Measurements from ENCODE around the gene VPS13D. TPM values are rescaled to one million over a fixed set of nuclear protein-coding genes. Genes with fewer than 3 reads are reported as not detected.
"Not testable (repeated sequence)": the region's sequence is repeated elsewhere in the genome, so short reads cannot be mapped to it uniquely, and the experiment has no call there.

VPS13D gene
- total RNA-seq, 1 donor from 2014 or later = 28.3 TPM

DNA sequence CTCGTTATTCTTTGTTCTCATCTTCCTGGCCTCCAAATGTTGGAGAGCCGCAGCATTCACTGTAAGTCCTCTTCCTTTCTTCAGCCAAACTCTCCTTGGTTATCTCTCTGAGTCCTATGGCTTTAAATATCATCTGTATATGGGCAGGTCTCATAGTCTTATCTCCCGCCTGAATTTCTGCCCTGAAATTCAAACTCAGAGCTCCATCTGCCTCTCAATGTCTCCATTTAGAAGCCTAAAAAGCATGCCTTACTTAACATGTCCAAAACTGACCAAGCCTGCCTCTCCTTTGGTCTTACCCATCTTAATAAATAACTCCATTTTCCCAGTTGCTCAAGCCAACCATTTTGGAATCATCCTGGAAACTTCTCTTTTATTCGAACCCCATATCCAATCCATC is 307.5 kb downstream of the VPS13D start:
- DNase-seq (ENCODE audit: low spot score in 2 of 2) = no peak
- Histone ChIP-seq H3K4me1 (peaks cover 10 to 19% of the 10 kb centered on the region in 2 donors), H3K9me3 (peaks cover 0 to 13% of the 10 kb centered on the region in 2 donors), H3K27me3 (no peaks in the 10 kb centered on the region), H3K27ac (no peak overlapping the region), H3K4me3 (no peak overlapping the region), H3K36me3 (no peaks in the 10 kb centered on the region)
- TF ChIP-seq, protein P1, sequence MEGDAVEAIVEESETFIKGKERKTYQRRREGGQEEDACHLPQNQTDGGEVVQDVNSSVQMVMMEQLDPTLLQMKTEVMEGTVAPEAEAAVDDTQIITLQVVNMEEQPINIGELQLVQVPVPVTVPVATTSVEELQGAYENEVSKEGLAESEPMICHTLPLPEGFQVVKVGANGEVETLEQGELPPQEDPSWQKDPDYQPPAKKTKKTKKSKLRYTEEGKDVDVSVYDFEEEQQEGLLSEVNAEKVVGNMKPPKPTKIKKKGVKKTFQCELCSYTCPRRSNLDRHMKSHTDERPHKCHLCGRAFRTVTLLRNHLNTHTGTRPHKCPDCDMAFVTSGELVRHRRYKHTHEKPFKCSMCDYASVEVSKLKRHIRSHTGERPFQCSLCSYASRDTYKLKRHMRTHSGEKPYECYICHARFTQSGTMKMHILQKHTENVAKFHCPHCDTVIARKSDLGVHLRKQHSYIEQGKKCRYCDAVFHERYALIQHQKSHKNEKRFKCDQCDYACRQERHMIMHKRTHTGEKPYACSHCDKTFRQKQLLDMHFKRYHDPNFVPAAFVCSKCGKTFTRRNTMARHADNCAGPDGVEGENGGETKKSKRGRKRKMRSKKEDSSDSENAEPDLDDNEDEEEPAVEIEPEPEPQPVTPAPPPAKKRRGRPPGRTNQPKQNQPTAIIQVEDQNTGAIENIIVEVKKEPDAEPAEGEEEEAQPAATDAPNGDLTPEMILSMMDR (IDR thresholded peaks at IDR 0.05) = no peak
- intact Hi-C loops (cut with DNase I) = no loop called here

DNA sequence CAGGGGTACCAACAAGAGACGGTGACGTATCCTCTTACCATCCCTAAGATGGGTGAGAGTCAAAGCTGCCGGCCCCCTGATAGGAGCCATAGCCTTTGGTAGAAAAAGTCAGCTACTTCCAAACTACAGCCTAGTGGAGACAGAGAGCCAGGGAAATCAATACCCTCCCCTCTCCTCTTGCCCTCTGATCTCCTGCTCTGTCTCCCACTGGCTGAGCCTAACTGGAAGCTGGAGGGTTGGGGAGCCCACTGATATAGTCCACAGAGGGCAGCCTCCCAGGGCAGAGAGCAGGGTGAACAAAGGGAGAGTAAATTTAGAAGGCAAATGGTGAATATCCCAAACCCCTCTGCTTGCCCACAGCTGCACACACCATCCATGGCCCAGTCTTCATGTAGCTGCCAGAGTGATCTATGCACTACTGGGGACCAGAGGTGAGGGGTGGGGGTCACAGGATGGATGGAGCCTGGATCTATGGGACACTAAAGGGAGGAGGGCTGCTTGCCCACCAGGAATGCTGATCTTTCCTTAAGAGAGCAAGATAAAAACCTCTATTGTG is 308.2 kb downstream of the VPS13D start:
- peaks cover 10 to 19% of the 10 kb centered on the region in 2 donors for H3K4me1 ChIP-seq
- H3K9me3 ChIP-seq = peaks cover 0 to 13% of the 10 kb centered on the region in 2 donors
- no peaks in the 10 kb centered on the region for H3K27me3 ChIP-seq
- H3K27ac ChIP-seq = no peak overlapping the region
- TF ChIP-seq, protein P1 (IDR thresholded peaks at IDR 0.05) = no peak
- no peak overlapping the region for H3K4me3 ChIP-seq
- intact Hi-C loops (cut with DNase I) = no loop called here
- H3K36me3 ChIP-seq = no peaks in the 10 kb centered on the region
- no peak for DNase-seq (ENCODE audit: low spot score in 2 of 2)

DNA sequence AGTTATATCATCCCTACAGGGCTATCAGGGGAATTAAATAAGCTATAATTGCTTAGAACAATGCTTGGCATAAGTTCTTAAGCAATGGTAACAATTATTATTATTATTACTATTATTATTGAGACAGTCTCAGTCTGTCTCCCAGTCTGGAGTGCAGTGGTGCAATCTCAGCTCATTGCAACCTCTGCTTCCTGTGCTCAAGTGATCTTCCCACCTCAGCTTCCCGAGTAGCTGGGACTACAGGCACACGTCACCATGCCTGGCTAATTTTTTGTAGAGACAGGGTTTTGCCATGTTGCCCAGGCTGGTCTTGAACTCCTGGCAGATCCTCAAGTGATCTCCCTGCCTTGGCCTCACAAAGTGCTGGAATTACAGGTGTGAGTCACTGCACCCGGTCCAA is 308.7 kb downstream of the VPS13D start:
- Histone ChIP-seq H3K4me1 (peaks cover 10 to 19% of the 10 kb centered on the region in 2 donors), H3K27ac (peak overlapping the region in 1 of 2 donors; percentile 74), H3K9me3 (peaks cover 0 to 13% of the 10 kb centered on the region in 2 donors)
- H3K4me3 ChIP-seq; H3K36me3 ChIP-seq; DNase-seq (ENCODE audit: low spot score in 2 of 2); H3K27me3 ChIP-seq; intact Hi-C loops (cut with DNase I): not testable (repeated sequence)

DNA sequence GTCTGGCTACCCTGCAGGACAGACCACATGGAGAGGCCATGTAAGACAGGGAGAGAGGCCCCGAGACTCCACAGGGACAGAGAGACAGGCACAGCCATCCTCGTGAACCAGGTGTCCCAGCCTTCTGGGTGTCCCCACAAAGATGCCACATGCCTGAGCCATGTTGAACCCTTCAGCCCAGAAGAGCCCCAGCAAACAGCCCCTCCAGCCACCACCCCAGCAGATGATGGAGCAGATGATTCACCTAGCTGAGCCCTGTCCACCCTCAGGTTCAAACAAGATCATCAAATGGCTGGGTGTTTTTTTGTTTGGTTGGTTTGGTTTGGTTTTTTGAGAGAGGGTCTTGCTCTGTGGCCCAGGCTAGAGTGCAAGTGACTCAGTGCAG is 309.5 kb downstream of the VPS13D start:
- Histone ChIP-seq H3K27ac (peak overlapping the region; percentile 74 to 84), H3K4me1 (peaks cover 10 to 19% of the 10 kb centered on the region in 2 donors), H3K9me3 (peaks cover 0 to 13% of the 10 kb centered on the region in 2 donors), H3K27me3 (no peaks in the 10 kb centered on the region), H3K36me3 (no peaks in the 10 kb centered on the region), H3K4me3 (no peak overlapping the region)
- no peak for DNase-seq (ENCODE audit: low spot score in 2 of 2)
- intact Hi-C loops (cut with DNase I) = no loop called here
- TF ChIP-seq, protein P1 (IDR thresholded peaks at IDR 0.05) = no peak

- H3K4me3 ChIP-seq = no peak overlapping the region
- H3K4me1 ChIP-seq = peaks cover 10 to 19% of the 10 kb centered on the region in 2 donors
- peaks cover 0 to 13% of the 10 kb centered on the region in 2 donors for H3K9me3 ChIP-seq
- TF ChIP-seq, protein P1 (IDR thresholded peaks at IDR 0.05) = peak in 1 of 3 experiments; percentile 21
- no peaks in the 10 kb centered on the region for H3K27me3 ChIP-seq
- intact Hi-C loops (cut with DNase I) = loop anchor here (1.0 to 5.0 kb wide), 3 partner anchors 53 to 103 kb away; no protein-coding TSS in a partner anchor
- peak overlapping the region; percentile 74 to 84 for H3K27ac ChIP-seq
- H3K36me3 ChIP-seq = no peaks in the 10 kb centered on the region
- peak; percentile 77 to 95 for DNase-seq (ENCODE audit: low spot score in 2 of 2)
Observed at GRCh38 chr1:12539705-12540579, 310.1 kb downstream of the VPS13D start.
